Activated CD8-positive, alpha-beta T cell treated with anti-CD3 and anti-CD28 coated beads for 36 hours (primary cell): ENCODE data around the gene CPXM2. TPM values are rescaled to one million over a fixed set of nuclear protein-coding genes. Genes with fewer than 3 reads are reported as not detected.

Experiments
- ATAC-seq: fragments of 200-7000 bp; cut with Tn5 transposase; one replicate; pipeline ENCODE4 v1.10.0; 2021; ENCODE audit warnings: mild to moderate bottlenecking, moderate library complexity
- CTCF ChIA-PET: fragments of 350-600 bp; sonication (Branson Sonifier 250); formaldehyde crosslinking; loops from one replicate; lab custom pipeline; 2021; ENCODE audit warnings: antibody characterized with exemption; lab: Charles Lee
- POLR2A ChIA-PET: fragments of 350-600 bp; sonication (Branson Sonifier 250); formaldehyde crosslinking; loops from one replicate; lab custom pipeline; 2021; ENCODE audit warnings: antibody characterized with exemption; lab: Charles Lee
- DNase-seq: peaks from one replicate; pipeline ENCODE4 v3.0.0-alpha.2; 2020
- H3K27ac Mint-ChIP-seq: one replicate; pipeline ENCODE4 v1.8.0; 2021; ENCODE audit warnings: mild to moderate bottlenecking, mixed read lengths
- H3K27me3 Mint-ChIP-seq: one replicate; pipeline ENCODE4 v1.8.0; 2021; ENCODE audit warnings: mixed read lengths
- H3K36me3 Mint-ChIP-seq: one replicate; pipeline ENCODE4 v1.8.0; 2021; ENCODE audit warnings: low read depth, mixed read lengths
- H3K4me1 Mint-ChIP-seq: one replicate; pipeline ENCODE4 v1.8.0; 2021; ENCODE audit warnings: low read depth, mixed read lengths
- H3K4me3 Mint-ChIP-seq: one replicate; pipeline ENCODE4 v1.8.0; 2021; ENCODE audit warnings: mild to moderate bottlenecking, moderate library complexity, mixed read lengths
- H3K9me3 Mint-ChIP-seq: one replicate; pipeline ENCODE4 v1.8.0; 2021; ENCODE audit warnings: mixed read lengths
- CTCF ChIP-seq: fragments of 200-600 bp; IDR thresholded peaks from one replicate; pipeline ENCODE4 v1.8.0; 2022; ENCODE audit warnings: antibody characterized with exemption, mild to moderate bottlenecking
- intact Hi-C: fragments of 100-400 bp; cut with micrococcal nuclease; formaldehyde crosslinking; loops from one replicate; pipeline ENCODE4 v1.10.0; 2022
- total RNA-seq, 2 experiments: library from RNA; stranded (reverse); gene quantifications; one replicate each; pipeline ENCODE4 v1.2.3, GENCODE V29; 2021

Gene CPXM2
- total RNA-seq, 2 experiments from 2014 or later: not detected

DNA sequence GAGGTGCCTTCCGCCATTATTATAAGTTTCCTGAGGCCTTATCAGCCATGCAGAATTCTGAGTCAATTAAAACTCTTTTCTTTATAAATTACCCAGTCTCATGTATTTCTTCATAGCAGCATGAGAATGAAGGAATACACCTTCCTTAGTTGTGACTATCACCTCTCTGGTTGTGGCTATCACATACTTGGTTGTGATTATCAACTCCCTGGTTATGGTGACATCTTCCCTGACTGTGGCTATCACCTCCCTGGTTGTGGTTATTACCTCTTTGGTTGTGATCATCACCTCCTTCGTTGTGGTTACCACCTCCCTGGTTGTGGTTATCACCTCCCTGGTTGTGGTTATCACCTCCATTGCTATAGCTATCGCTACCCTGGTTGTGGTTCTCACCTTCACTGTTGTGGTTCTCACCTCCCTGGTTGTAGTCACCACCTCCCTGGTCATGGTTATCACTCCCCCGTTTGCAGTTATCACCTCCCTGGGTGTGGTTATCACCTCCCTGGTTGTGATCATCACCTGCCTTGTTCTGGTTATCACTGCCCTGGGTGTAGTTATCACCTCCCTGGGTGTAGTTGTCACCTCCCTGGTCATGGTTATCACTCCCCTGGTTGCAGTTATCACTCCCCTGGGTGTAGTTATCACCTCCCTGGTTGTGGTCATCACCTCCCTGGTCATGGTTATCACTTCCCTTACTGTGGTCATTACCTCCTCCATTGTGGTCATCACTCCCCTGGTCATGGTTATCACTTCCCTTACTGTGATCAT lies 119.5 kb downstream of the CPXM2 start:
- CTCF ChIA-PET: no interaction called here
- DNase-seq: peak; percentile 27
- Mint-ChIP-seq H3K4me3 (peak overlapping the region; percentile 59), H3K36me3 (peaks cover 11% of the 10 kb centered on the region), H3K4me1 (peaks cover 5% of the 10 kb centered on the region), H3K27me3 (peaks cover 26% of the 10 kb centered on the region), H3K27ac (peak overlapping the region; percentile 76), H3K9me3 (peaks cover 13% of the 10 kb centered on the region)
- intact Hi-C loops: no loop called here
- POLR2A ChIA-PET: no interaction called here
- peak; percentile 24 for ATAC-seq
- TF ChIP-seq CTCF: no peak

DNA sequence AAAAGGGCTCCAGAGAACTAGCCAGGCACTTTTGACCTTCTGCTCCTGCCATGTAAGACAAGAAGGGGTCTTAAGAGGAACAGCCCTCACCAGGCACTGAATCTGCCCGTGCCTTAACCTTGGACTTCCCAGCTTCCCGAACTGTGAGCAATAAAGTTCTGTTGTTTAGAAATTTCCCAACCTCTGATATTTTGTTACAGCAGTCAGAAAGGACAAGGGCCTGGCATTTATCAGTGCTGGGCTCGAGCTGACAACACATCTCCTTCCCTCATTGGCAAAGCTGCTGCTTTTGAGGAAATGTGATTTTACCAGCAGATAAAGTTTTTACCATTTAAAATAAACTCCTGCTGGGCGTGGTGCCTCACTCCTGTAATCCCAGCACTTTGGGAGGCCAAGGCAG lies 122.0 kb downstream of the CPXM2 start:
- Mint-ChIP-seq H3K4me1 (peaks cover 5% of the 10 kb centered on the region), H3K27me3 (peaks cover 26% of the 10 kb centered on the region), H3K4me3 (no peak overlapping the region), H3K36me3 (peaks cover 11% of the 10 kb centered on the region), H3K27ac (no peak overlapping the region), H3K9me3 (peaks cover 13% of the 10 kb centered on the region)
- POLR2A ChIA-PET: no interaction called here
- no peak for DNase-seq
- intact Hi-C loops: no loop called here
- ATAC-seq: no peak
- CTCF ChIA-PET: no interaction called here
- TF ChIP-seq CTCF: no peak

- no peak for DNase-seq
- POLR2A ChIA-PET: no interaction called here
- peaks cover 31% of the 10 kb centered on the region for H3K27me3 Mint-ChIP-seq
- H3K4me1 Mint-ChIP-seq: no peaks in the 10 kb centered on the region
- ATAC-seq: no peak
- no peak for TF ChIP-seq CTCF
- H3K9me3 Mint-ChIP-seq: no peaks in the 10 kb centered on the region
- CTCF ChIA-PET: no interaction called here
- no peaks in the 10 kb centered on the region for H3K36me3 Mint-ChIP-seq
- no peak overlapping the region for H3K27ac Mint-ChIP-seq
- intact Hi-C loops: no loop called here
- no peak overlapping the region for H3K4me3 Mint-ChIP-seq
Observed at GRCh38 chr10:123766761-123767160, 124.8 kb downstream of the CPXM2 start.

DNA sequence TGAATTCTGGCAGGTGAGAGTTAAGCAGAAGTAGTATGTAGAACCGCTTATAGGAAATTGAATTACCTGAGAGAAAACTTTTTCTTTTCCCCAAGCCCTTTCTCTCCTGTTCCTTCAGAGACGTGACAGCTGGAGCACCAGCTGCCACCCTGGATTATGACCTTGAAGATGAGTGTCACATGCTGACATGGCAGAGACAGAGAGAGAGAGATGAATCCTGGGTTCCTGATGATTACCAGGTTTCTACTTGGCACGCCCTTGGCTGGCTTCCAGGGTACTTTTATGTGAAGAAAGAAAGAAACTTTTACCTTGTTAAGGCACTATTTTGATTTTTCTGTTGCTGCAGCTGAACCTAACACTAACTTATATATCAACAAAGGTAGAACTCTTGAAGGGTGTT lies 125.6 kb downstream of the CPXM2 start:
- Mint-ChIP-seq H3K36me3 (no peaks in the 10 kb centered on the region), H3K4me1 (no peaks in the 10 kb centered on the region), H3K9me3 (no peaks in the 10 kb centered on the region), H3K4me3 (no peak overlapping the region), H3K27ac (no peak overlapping the region), H3K27me3 (peaks cover 31% of the 10 kb centered on the region)
- TF ChIP-seq CTCF: no peak
- DNase-seq (no peak), ATAC-seq (no peak)
- ChIA-PET CTCF (no interaction called here), POLR2A (no interaction called here)
- intact Hi-C loops: no loop called here

- DNase-seq (no peak), ATAC-seq (no peak)
- intact Hi-C loops: no loop called here
- ChIA-PET CTCF (no interaction called here), POLR2A (no interaction called here)
- Mint-ChIP-seq H3K4me3 (no peak overlapping the region), H3K4me1 (no peaks in the 10 kb centered on the region), H3K27me3 (peaks cover 20% of the 10 kb centered on the region), H3K9me3 (no peaks in the 10 kb centered on the region), H3K36me3 (no peaks in the 10 kb centered on the region), H3K27ac (no peak overlapping the region)
- TF ChIP-seq CTCF: no peak
Observed at GRCh38 chr10:123761666-123762230, 129.9 kb downstream of the CPXM2 start.
